ENCODE measurements around the gene TIAL1.
"Not testable (repeated sequence)": the region's sequence is repeated elsewhere in the genome, so short reads cannot be mapped to it uniquely, and the experiment has no call there.

Gene TIAL1

DNA sequence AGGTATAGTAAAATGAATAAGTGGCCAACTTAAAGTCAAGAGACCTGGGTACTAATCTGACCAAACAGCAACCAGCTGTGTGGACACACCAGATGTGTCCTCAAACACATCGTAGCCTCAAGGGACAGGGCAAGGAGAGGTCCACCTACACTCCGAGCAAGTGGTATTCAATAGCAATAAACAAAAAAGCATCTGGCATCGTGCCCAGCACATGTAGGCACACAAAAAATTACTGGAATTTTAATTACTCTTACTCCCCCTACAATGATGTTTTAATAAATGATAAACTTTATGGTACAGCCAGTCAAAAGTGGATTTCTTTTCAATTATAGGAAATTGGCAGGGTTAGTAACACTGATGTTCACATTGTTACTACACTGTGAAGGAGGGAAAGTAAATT, 50.8 kb downstream of the TIAL1 start:
- no peak for DNase-seq

DNA sequence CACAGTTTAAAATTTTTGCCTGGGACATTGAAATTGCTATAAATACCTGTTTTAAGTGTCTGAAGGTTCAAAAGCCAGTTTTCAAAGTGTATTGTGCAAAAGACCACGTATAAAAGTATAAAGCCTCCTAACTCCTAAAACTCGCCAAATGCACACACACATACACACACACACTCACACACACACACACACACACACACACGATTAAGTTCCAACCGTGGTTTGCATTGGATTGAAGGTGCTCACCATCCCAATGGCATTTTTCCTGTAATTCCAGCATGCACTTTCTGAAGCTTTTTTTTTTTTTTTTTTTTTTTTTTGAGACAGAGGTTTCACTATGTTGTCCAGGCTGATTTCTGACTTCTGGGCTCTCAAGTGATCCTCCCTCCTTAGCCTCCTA, 51.5 kb downstream of the TIAL1 start:
- DNase-seq, result no peak

DNA sequence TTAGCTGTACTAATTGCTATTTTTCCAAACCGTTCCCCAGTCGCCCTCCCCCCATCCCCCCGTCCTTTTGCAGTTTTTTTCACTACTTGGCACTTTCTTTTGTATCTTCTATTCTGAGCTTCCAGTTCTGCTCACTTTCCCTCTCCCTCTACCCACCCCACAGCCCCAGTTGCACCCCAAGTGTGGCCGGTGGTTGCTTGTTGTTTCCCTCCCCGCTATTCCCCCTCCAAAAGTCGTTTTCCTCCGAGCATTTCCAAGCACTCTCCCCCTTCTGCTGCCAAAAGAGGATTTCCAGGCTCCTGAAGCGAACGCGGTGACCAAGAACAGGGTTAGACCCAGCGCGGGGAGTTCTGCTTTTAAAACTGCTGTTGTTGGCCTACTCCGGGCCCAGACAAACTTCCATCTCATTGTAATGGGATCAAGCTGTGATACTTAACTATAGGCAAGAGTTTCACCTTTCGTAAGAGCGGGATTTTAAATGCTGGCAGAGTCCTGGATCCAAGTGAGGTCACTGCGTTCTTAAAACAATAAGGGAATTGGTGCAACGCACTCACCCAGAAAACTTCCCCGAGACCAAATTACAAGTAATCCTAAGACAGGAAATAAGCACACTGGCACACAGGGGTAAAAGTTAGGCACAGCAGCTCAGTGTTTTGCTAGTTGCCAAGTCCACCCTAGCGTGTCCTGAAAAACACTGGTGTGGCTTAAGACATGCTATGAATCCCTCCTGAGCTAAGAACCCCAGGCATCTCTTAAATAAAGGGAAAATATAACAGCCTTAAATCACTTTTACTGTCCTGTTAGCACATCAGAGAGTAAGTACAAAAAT, 52.7 kb downstream of the TIAL1 start:
- no peak for DNase-seq

DNA sequence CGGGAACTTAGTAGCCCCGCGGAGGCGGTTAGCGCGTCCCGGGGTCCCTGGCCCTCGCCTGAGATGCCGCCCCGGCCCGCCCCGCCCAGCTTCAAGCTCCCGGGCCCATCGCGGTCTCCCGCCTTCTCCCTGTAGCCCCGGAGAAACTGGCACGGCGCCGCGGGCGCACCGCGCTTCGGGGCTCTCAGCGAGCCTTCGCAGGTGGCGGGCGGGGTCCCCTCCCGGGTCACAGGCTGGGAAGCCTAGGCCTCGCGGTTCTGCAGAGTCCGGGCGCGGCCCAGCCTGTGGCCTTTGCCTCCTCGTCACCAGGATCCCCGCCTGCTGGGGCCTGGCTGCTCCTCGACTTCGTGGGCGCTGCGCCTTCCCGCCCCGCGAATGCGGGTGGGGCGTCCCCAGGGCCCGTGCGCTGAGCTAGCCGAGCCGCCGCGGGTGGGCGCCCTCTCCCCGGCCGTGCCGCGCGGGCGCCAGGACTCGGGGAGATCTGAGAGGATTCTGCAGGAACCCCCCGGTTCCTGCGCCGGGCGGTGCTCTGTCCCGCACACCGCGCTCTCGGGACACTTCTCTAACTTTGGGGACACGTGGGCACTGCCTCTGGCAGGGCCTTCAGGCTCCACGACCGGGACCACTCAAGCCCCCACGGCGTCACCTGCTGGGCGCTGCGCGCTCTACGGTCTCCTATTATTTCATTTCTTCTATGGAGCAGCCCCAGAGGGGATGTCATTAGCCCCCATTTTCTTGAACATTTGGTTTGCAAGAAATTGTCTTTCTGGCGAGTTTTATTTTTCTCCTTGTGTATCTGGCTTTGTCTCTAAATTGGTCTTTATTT, 53.6 kb downstream of the TIAL1 start:
- no peak for DNase-seq

DNA sequence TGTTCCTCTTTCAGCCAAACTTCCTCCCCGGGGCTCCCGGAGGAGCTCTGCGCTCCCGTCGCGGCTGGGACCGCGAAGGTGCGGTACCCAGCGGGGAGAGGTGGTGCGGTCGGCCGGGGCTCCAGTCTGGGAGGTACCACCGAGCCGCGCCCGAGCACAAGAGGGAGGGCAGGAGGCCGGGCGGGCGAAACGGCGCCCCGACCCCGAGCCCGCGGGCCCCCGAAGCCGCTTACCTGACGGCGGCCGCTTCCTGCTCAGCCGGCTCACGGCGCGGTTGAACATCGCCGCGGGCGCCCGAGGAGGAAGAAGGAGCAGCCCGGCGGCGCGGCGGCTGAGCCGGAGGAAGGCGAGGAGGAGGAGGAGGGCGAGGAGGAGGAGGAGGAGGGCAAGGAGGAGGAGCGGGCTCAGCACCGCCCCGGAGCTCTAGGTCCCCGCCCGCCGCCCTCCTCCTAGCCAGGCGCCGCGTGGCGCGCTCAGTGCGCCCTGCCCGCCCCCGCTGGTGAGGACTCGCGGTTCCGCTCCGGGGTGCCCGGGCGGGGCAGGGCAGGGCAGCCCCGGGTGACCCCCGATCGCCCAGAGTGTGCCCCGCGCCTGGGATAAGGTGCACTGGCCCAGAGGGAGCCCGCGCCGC, 54.3 kb downstream of the TIAL1 start, which contains the start of gene RGS10:
TSS of gene RGS10 (minus strand) at position 363 of the 631 bp plus-strand sequence. CDS start at position 282, 81 bp downstream.
- DNase-seq, result no peak

DNA sequence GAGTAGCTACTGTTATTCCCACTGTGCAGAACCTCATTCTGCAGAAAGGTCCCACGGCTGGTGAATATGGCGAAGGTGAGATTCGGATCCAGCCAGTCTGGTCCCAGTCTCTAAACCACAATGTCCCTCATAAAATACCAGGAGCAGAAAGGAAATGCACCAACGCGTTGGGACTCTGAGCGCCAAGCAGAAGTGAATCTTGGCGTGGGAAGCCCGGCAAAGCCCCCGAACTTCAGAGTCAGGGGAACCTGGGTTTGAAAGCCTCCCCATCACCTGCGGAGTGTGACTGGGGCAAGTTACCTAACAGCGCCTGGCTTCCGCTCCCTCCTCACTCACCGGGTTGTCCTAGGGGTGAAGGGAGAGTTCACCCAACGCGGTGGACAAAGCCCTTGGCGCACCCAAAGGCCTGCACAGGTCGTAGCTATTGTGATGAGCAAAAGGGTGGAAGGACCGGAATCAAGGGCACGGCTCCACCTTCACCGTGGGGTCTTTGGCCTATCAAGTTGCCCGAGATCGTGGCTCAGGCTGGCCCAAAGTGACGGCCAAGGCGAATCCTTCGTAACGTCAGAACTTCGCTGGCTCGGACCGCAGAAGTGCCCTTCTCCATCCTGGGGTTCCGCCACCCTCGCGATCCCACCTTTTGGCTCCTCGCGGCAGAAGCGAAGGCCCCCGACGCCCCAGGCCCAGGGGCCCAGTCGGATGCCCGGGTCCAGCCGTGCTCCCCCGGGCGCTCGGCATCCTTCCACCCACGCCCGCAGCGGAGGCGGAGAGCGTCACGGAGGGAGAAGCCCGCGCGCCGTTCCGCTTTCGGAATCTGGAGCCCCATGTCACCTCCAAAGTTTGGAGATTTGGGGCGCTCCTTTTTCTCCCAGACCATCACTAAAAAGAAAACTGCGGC, 55.1 kb downstream of the TIAL1 start:
- no peak for DNase-seq

DNA sequence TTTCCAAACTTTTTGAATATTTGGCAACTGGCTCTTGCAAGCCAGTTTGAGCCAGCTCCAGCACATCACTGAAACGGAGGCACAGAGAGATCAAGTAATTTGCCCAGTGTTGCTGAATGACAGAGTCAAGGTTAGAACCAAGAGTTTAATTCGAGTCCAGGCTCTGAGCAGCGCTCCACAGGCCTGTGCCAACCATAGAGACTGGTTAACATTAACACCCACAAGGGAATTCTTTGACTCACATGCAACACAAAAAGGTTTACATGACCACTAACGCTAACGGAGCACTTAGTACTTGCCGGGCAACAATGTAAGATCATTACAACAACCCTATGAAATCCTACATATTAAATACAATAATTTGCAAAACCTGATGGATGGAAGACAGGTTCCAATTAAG, 55.7 kb downstream of the TIAL1 start:
- no peak for DNase-seq

DNA sequence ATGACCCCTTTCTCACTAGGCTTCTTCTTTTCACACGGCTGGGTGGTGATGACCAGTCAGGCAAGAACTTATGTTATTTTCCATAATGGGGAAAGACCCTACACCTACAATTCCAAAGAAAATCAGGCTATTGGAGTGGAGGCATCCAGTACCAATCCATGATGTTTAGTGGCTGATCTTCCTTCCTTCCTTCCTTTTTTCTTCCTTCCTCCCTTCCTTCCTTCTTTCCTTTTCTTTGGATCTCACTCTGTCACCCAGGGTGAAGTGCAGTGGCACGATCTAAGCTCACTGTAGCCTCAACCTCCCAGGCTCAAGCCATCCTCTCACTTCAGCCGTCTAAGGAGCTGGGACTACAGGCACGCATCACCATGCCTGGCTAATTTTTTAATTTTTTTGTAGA, 56.7 kb downstream of the TIAL1 start:
- DNase-seq, result no peak

DNA sequence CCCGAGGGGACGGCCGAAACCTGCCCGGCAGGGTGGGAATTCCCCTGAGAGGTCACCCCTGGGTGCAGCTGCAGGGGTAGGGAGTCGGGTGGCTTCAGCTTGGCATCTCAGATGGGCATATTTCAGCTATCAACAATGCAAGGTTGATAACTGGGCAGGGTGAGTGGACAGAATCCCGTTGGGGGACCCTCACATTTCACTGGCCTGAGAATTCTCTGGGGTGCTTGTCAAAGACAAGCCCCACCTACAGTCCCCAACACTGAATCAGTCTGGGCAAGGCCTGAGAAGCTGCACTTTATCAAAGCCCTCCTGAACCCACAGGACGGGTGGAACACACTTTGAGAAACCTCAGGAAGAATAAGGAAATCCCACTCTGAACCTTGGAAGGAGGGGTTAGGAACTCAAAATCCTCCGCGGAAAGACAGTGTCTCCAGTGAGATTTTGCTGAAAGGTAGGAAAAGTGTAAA, 57.4 kb downstream of the TIAL1 start:
- DNase-seq, result no peak

DNA sequence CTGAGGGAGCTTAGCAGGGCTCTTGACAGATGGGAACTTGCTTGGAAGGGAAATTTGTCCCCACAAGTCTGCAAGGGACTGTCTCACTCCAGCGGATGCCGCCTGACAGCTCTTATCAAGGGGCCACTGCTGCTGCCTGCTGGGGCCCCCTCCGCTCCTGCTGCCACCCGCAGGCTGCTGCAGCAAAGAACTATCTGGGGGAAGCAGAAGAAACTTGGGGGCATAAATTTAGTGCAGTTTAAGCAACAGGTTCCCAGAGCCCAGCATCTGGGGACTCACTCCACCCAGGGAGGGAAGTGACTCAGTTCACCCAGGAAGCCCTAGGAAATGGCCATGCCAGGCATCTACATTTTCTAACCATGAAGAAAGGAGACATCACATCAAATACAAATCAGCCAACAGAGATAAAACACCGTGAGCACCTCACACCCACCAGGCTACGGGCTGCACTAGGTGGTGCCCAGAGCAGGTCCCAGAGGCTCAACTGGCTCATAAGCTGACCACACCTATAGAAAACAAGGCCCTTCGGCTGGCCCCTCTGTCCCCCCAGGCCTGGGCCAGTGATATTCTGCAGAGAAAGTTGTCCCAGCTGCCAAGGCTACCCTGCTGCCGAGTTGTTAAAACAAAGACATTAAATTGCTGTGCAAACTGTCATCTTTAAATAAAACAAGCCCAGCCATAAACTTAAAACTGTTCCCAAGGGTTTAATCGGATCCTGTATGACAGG, 58.0 kb downstream of the TIAL1 start:
- DNase-seq, result no peak

DNA sequence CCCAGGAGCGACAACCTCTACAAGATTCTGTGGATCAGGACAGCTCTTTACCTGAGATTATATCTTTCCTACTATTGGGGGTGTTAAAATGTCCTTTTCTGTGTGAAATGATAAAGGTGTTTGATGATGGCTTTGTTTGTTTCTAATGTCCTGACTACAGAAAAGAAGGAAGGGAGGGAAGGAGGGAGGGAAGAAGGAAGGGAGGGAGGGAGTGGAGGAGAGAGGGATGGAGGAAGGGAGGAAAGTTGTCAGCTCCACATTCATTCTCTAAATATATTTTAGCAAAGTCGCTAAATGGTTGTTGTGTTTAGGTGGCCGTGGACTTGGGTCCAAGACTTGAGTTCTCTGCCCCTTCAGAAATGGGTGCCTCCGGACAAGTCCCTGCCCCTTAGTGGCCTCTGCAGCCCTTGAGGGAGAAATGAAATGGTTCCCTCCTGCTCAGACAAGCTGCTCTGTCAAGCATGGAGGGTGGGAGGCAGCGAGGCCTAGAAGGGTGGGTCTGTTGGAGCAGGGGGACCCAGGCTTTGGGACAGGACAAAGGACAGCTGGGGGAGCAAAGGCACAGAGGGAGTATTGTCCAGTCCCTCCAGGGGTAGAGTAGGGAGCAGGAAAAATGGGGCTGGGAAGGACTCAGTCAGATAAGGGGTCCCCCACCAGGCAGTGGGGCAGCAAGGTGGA, 58.7 kb downstream of the TIAL1 start:
- no peak for DNase-seq

DNA sequence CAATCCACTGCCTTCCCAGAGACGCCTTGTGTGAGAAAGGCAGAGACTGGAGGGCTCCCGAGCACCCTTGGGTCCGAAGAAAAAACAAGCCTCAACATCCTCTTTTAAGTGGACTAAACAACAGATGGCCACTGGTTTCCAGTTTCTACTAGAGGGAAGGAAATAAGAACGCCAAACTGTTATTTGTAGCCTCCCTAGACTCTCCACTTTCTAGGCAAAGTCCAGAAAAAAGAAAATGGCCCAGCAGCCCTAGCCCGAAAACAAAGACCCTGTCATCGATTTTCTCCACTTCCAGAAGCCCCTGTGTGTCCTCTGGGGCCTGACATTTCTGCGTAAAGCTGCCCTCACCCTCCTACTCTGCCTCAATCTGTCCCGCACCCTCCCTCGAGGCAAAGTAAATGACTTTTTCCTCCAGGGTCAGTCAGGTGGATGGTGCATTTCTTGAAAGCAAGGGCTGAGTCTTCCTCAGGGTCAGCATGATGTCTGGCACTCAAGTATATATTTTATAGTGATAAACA, 60.2 kb downstream of the TIAL1 start:
- no peak for DNase-seq

DNA sequence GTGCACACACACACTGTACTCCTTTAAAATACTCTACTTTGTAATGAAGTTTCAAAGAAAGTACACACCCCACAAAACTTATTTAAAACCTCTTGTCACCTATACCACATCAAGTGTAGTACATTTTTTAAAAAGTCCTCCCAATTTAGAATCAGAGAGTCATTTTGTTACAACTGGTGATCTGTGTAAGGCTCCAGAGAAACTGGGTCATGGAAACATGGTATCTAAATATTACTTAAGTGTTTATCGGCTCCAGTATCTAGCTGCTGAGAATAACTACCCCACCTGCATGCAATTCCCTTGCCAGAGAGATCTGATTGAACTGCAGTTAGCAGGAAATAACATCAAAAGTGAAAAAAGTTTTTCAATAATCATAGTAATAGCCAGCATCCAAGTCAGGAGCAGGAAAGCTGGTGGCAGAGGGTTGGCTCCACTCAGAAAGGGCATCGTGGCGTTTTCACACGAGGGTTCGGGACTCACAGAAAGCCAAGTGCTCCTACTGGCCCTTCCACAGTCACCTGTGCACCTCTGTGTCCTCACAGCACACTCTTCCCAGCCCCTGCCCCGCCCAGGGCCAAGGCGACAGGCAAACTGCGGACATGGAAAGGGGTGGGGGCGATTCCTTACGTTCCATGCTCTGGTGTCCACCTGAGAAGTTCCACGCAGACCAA, 60.8 kb downstream of the TIAL1 start:
- DNase-seq, result no peak

DNA sequence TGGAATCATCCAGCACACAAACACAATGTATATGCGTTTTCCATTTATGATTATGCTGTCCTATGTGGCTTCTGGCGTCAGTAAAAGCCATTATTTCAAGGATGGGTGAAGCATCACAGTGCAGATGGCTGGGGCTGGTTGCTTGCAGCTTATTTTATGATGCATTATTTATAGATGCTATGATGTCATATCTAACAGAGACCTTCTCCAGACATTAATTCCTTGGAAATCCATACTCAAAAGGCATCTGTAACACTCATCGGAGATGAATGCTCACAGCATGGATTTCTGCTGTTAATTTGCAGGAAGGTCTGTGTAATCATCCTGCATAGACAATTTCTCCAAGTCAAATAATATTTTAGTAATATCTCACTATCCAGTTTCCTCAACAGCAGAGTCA, 61.5 kb downstream of the TIAL1 start:
- no peak for DNase-seq

DNA sequence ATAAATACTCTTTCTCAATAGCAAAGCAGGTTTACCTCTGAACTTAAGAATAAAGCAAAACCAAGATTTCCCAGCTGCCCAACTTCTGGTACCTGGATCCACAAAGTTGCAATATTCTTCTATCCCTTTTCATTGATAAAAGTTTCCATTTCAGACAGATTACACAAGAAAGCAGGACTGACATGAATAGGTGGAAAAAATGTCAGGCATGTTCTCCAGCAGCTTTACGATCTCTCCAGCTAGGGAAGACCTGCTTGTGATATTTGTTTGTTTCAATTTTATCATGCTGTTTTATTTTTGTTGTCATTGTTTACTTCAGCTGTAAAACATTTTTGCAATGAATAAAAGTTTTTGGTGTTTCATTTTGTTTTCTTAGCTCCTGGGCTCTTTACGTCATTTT, 63.3 kb downstream of the TIAL1 start:
- no peak for DNase-seq

DNA sequence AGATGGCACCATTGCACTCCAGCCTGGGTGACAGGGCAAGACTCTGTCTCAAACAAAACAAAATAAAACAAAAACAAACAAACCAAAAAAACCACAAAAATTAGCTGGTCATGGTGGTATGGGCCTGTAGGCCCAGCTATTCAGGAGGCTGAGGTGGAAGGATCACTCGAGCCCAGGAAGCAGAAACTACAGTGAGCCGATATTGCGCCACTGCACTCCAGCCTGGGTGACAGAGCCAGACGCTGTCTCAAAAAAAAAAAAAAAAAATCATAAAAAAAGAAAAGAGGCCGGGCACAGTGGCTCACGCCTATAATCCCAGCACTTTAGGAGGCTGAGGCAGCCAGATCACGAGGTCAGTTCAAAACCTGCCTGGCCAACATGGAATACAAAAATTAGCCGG, 64.0 kb downstream of the TIAL1 start:
- not testable (repeated sequence) for DNase-seq

DNA sequence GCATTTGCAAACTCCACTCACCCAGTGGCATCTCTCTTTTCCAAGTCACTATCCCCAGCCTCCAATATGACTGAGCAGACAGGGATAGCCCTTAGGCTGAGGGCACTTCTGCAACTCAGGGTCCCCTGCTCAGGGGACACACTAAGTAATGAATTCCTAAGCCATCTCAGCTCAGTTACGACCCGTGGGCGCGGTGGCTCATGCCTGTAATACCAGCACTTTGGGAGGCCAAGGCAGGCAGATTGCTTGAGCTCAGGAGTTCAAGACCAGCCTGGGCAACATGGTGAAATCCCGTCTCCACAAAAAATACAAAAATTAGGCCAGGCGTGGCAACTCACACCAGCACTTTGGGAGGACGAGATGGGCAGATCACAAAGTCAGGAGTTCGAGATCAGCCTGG, 64.5 kb downstream of the TIAL1 start:
- not testable (repeated sequence) for DNase-seq

DNA sequence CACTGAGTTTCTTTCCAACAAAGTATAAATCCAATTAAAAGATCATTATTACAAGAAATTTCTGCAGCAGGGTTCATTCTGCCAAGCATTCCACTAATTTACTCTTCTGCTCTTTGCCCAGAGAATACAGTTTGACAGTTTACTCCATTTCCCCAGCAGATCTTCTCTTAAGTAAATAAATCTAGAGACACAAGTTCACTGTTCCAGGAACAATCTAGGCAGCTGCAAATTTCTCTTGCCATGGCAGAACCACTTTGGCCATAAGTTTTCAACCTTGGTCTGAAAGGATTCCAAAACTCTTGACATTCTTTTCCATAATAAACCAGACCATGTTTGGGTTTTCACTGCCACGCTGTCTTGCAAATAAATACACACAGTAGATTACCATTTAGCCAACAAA, 65.7 kb downstream of the TIAL1 start:
- no peak for DNase-seq

DNA sequence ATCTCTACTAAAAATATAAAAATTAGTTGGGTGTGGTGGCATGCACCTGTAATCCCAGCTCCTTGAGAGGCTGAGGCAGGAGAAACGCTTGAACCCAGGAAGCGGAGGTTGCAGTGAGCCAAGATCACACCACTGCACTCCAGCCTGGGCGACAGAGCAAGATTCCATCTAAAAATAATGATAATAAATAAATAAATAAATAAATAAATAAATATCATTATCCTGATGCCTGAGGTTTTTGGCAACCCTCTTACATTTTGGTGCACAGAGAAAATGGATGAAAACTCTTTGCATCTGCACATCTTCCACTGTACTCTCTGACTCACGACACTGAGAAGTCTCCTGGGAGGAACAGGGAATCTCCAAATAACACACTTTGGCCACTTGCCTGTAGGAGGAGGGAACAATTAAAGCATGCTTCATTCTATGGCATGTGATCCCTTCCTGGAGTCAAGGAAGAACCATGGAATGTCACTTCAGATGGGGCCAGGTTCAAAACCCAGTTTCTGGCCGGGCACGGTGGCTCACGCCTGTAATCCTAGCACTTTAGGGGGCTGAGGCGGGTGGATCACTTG, 68.0 kb downstream of the TIAL1 start:
- not testable (repeated sequence) for DNase-seq
